SU-DHL-6 (cell line): ENCODE measurements around the gene HLA-DQB1.

Experiments used
- CTCF ChIP-seq: fragments of 200-600 bp; sonication (generic); IDR thresholded peaks from one replicate; pipeline ENCODE4 v1.5.1; 2017; ENCODE audit warnings: antibody characterized with exemption, mild to moderate bottlenecking, low read length, moderate library complexity; ENCODE audit not compliant: insufficient read depth, poor library complexity, severe bottlenecking
- EZH2phosphoT487 ChIP-seq: fragments of 200-600 bp; sonication (generic), shearing (Covaris generic); conservative IDR thresholded peaks from 2 replicates; pipeline ENCODE4 v1.6.1; 2018; ENCODE audit warnings: mild to moderate bottlenecking, antibody characterized with exemption, low read length, moderate library complexity, mixed read lengths

GRCh38 chr6:32624565-32624964, 41.9 kb downstream of the HLA-DQB1 start:
- TF ChIP-seq CTCF = no peak
- no peak for TF ChIP-seq EZH2phosphoT487
